NT2/D1 (cell line): ENCODE results near the gene ZNF561.

Source experiments
- DNase-seq: peaks from one replicate; pipeline ENCODE4 v3.0.0-alpha.2; 2011; ENCODE audit warnings: low read depth, low spot score
- H3K27me3 ChIP-seq: 2 replicates; pipeline ENCODE4 v1.6.0; 2011; ENCODE audit warnings: mild to moderate bottlenecking; ENCODE audit not compliant: insufficient read length, insufficient read depth
- H3K36me3 ChIP-seq: 2 replicates; pipeline ENCODE4 v1.6.1; 2011; ENCODE audit warnings: mild to moderate bottlenecking, low read length, mixed read lengths; ENCODE audit not compliant: insufficient read depth, insufficient read length
- H3K4me1 ChIP-seq: 2 replicates; pipeline ENCODE4 v1.5.1; 2011; ENCODE audit not compliant: insufficient read depth, insufficient read length
- H3K4me3 ChIP-seq: 2 replicates; pipeline ENCODE4 v1.5.1; 2011; ENCODE audit warnings: low read depth; ENCODE audit not compliant: insufficient read length
- H3K9ac ChIP-seq: 2 replicates; pipeline ENCODE4 v1.6.0; 2011; ENCODE audit warnings: low read depth; ENCODE audit not compliant: insufficient read length
- H3K9me3 ChIP-seq: 2 replicates; pipeline ENCODE4 v1.5.1; 2011; ENCODE audit warnings: mild to moderate bottlenecking, low read length; ENCODE audit not compliant: insufficient read depth
- SUZ12 ChIP-seq: IDR thresholded peaks from 2 replicates; pipeline ENCODE4 v1.6.1; 2011; ENCODE audit not compliant: insufficient read length, insufficient read depth; ENCODE audit errors: extremely low read depth
- YY1 ChIP-seq: IDR thresholded peaks from 2 replicates; pipeline ENCODE4 v1.6.1; 2011; ENCODE audit not compliant: insufficient read length, insufficient read depth
- ZNF274 ChIP-seq: IDR thresholded peaks from 2 replicates; pipeline ENCODE4 v1.6.1; 2011; ENCODE audit warnings: mild to moderate bottlenecking, low read depth, low read length

The ZNF561 gene

DNA sequence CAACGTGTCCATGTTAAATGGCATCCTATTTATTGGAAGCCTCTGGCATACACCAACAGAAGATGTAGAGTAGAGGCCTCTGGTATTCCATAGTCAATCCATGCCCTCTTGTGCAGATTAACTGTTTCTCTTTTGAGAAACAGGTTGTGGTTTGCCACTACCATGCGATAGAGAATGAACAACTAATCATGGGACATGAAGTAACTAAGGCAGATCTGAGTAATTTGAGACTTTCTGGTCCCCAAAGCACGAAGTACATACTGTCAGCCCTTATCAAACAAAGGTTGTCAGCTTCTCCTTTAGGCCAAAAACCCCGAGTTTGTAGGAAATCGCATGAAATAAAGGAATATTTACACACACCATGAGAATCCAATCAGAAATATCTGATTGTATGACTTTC is 40.3 kb downstream of the ZNF561 start:
- Histone ChIP-seq H3K27me3 (no peaks in the 10 kb centered on the region), H3K4me1 (no peaks in the 10 kb centered on the region), H3K36me3 (peaks cover 51% of the 10 kb centered on the region), H3K9ac (no peak overlapping the region), H3K4me3 (no peak overlapping the region), H3K9me3 (peaks cover 68% of the 10 kb centered on the region)
- no peak for DNase-seq
- TF ChIP-seq YY1 (no peak), ZNF274 (no peak), SUZ12 (no peak)

GRCh38 chr19:9570255-9570654 is 50.8 kb downstream of the ZNF561 start:
- Histone ChIP-seq H3K9ac (no peak overlapping the region), H3K27me3 (no peaks in the 10 kb centered on the region), H3K4me1 (no peaks in the 10 kb centered on the region), H3K9me3 (peaks cover 100% of the 10 kb centered on the region), H3K4me3 (no peak overlapping the region), H3K36me3 (peaks cover 71% of the 10 kb centered on the region)
- TF ChIP-seq ZNF274: no peak
- no peak for TF ChIP-seq YY1
- DNase-seq: no peak

- Histone ChIP-seq H3K27me3 (no peaks in the 10 kb centered on the region), H3K9me3 (peaks cover 80% of the 10 kb centered on the region), H3K4me3 (no peak overlapping the region), H3K9ac (no peak overlapping the region), H3K36me3 (peaks cover 86% of the 10 kb centered on the region), H3K4me1 (no peaks in the 10 kb centered on the region)
- TF ChIP-seq SUZ12: no peak
- TF ChIP-seq ZNF274: no peak
- no peak for TF ChIP-seq YY1
- DNase-seq: no peak
These were observed 54.3 kb downstream of the ZNF561 start for GRCh38 chr19:9566729-9567128.

- H3K9me3 ChIP-seq: peaks cover 74% of the 10 kb centered on the region
- H3K27me3 ChIP-seq: no peaks in the 10 kb centered on the region
- no peak overlapping the region for H3K4me3 ChIP-seq
- no peak overlapping the region for H3K9ac ChIP-seq
- peaks cover 92% of the 10 kb centered on the region for H3K36me3 ChIP-seq
- TF ChIP-seq SUZ12 (no peak), ZNF274 (peak; percentile 73)
- no peak for DNase-seq
- no peaks in the 10 kb centered on the region for H3K4me1 ChIP-seq
These were observed 54.9 kb downstream of the ZNF561 start for GRCh38 chr19:9565900-9566705.
